Measurements from ENCODE around the gene COMMD6. TPM values are rescaled to one million over a fixed set of nuclear protein-coding genes. Genes with fewer than 3 reads are reported as not detected.

COMMD6 gene
- total RNA-seq, 6 experiments from 2014 or later = 142 to 177 (median 152) TPM

GRCh38 chr13:75544681-75545330 lies 7.2 kb upstream of the COMMD6 start:
- H3K36me3 Mint-ChIP-seq (ENCODE audit: low read depth) = no peaks in the 10 kb centered on the region
- 0 out of 2 replicates have a peak overlapping the region, but pooled peaks have one; percentile 22 for H3K27ac Mint-ChIP-seq
- peak; percentile 80 for DNase-seq
- H3K9me3 Mint-ChIP-seq = no peaks in the 10 kb centered on the region
- H3K27me3 Mint-ChIP-seq (ENCODE audit: insufficient read depth) = no peaks in the 10 kb centered on the region; the same call in 1 of the 2 replicates
- H3K4me1 Mint-ChIP-seq (ENCODE audit: low read depth) = peaks cover 37% of the 10 kb centered on the region
- TF ChIP-seq, protein P1, sequence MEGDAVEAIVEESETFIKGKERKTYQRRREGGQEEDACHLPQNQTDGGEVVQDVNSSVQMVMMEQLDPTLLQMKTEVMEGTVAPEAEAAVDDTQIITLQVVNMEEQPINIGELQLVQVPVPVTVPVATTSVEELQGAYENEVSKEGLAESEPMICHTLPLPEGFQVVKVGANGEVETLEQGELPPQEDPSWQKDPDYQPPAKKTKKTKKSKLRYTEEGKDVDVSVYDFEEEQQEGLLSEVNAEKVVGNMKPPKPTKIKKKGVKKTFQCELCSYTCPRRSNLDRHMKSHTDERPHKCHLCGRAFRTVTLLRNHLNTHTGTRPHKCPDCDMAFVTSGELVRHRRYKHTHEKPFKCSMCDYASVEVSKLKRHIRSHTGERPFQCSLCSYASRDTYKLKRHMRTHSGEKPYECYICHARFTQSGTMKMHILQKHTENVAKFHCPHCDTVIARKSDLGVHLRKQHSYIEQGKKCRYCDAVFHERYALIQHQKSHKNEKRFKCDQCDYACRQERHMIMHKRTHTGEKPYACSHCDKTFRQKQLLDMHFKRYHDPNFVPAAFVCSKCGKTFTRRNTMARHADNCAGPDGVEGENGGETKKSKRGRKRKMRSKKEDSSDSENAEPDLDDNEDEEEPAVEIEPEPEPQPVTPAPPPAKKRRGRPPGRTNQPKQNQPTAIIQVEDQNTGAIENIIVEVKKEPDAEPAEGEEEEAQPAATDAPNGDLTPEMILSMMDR (IDR thresholded peaks at IDR 0.05) = no peak
- no peak overlapping the region; the same call in 1 of the 2 replicates for H3K4me3 Mint-ChIP-seq

DNA sequence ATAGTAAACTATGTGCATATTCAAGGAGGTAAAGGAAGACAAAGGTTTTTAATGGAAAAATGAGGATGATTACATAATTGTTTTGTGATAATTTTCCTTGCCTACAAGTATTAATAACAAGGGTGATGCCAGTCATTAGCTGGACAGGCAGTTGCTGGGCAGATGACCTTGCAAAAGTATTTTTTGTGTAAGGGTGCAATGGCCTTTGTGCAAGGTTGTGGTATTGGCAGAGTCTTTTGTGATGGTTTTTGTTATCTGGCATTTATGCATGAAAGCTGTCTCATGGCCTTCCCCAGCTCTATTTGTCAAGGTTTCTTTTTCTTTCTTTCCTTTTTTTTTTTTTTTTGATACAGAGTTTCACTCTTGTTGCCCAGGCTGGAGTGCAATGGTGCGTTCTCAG lies 4.3 kb upstream of the COMMD6 start:
- no peak overlapping the region for H3K4me3 Mint-ChIP-seq
- TF ChIP-seq, protein P1 (IDR thresholded peaks at IDR 0.05) = no peak

DNA sequence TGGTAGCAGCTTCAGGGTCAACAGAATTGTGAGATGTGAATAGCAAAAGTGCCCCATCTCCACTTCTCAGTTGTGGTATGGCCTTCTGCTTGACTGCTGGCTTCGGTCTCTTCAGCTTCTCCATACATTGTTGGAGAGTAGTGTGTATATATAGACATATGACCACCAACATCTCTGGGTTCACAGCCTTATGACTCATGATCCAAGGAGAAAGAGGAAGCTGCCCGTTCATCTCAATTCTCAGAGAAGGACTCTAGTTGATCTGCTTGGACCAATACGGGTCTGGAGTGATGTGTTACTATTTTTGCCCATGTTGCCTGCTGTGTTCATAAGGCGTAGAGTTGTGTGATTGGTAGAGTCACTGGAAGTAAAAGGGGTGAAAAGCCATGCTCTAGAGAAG lies 3.6 kb upstream of the COMMD6 start:
- no peak overlapping the region for H3K4me3 Mint-ChIP-seq
- DNase-seq = peak; percentile 20
- H3K36me3 Mint-ChIP-seq (ENCODE audit: low read depth) = peaks cover 16% of the 10 kb centered on the region

More for the DNA sequence above, 4.3 kb upstream of the COMMD6 start:
- H3K9me3 Mint-ChIP-seq = no peaks in the 10 kb centered on the region
- H3K27ac Mint-ChIP-seq = no peak overlapping the region
- no peak for DNase-seq
- peaks cover 3% of the 10 kb centered on the region; the same call in 1 of the 2 replicates for H3K27me3 Mint-ChIP-seq (ENCODE audit: insufficient read depth)
- peaks cover 11% of the 10 kb centered on the region for H3K36me3 Mint-ChIP-seq (ENCODE audit: low read depth)
- peaks cover 44% of the 10 kb centered on the region for H3K4me1 Mint-ChIP-seq (ENCODE audit: low read depth)

GRCh38 chr13:75533861-75534260 lies 3.8 kb downstream of the COMMD6 start:
- Mint-ChIP-seq H3K27ac (peak overlapping the region; percentile 42; the same call in 1 of the 2 replicates), H3K36me3 (ENCODE audit: low read depth) (peaks cover 31% of the 10 kb centered on the region), H3K4me1 (ENCODE audit: low read depth) (peaks cover 43% of the 10 kb centered on the region), H3K4me3 (no peak overlapping the region), H3K27me3 (ENCODE audit: insufficient read depth) (no peaks in the 10 kb centered on the region), H3K9me3 (no peaks in the 10 kb centered on the region)
- TF ChIP-seq, protein P1 (IDR thresholded peaks at IDR 0.05) = no peak
- DNase-seq = no peak

More for the DNA sequence above, 3.6 kb upstream of the COMMD6 start:
- peaks cover 3% of the 10 kb centered on the region; the same call in 1 of the 2 replicates for H3K27me3 Mint-ChIP-seq (ENCODE audit: insufficient read depth)
- no peaks in the 10 kb centered on the region for H3K9me3 Mint-ChIP-seq
- H3K4me1 Mint-ChIP-seq (ENCODE audit: low read depth) = peaks cover 51% of the 10 kb centered on the region
- TF ChIP-seq, protein P1 (IDR thresholded peaks at IDR 0.05) = no peak
- H3K27ac Mint-ChIP-seq = no peak overlapping the region

- Mint-ChIP-seq H3K4me3 (no peak overlapping the region), H3K27ac (no peak overlapping the region), H3K27me3 (ENCODE audit: insufficient read depth) (no peaks in the 10 kb centered on the region), H3K9me3 (no peaks in the 10 kb centered on the region), H3K36me3 (ENCODE audit: low read depth) (peaks cover 37% of the 10 kb centered on the region), H3K4me1 (ENCODE audit: low read depth) (peaks cover 19% of the 10 kb centered on the region)
- DNase-seq = no peak
- TF ChIP-seq, protein P1 (IDR thresholded peaks at IDR 0.05) = no peak
These were observed 7.1 kb downstream of the COMMD6 start for GRCh38 chr13:75530549-75530961.
